DOHH2 (cell line): ENCODE measurements around the gene KRTAP10-12.

Experiments
- EZH2phosphoT487 ChIP-seq: fragments of 200-600 bp; sonication (generic); IDR thresholded peaks from 2 replicates; pipeline ENCODE4 v1.6.1; 2017; ENCODE audit warnings: borderline replicate concordance, mild to moderate bottlenecking, antibody characterized with exemption, low read length, moderate library complexity, mixed read lengths
- TF ChIP-seq, protein P1 (sequence below): fragments of 200-600 bp; sonication (generic); IDR thresholded peaks from one replicate; pipeline ENCODE4 v1.5.1; 2014; ENCODE audit warnings: antibody characterized with exemption, mild to moderate bottlenecking, low read depth, low read length; ENCODE audit not compliant: poor library complexity, severe bottlenecking

DNA sequence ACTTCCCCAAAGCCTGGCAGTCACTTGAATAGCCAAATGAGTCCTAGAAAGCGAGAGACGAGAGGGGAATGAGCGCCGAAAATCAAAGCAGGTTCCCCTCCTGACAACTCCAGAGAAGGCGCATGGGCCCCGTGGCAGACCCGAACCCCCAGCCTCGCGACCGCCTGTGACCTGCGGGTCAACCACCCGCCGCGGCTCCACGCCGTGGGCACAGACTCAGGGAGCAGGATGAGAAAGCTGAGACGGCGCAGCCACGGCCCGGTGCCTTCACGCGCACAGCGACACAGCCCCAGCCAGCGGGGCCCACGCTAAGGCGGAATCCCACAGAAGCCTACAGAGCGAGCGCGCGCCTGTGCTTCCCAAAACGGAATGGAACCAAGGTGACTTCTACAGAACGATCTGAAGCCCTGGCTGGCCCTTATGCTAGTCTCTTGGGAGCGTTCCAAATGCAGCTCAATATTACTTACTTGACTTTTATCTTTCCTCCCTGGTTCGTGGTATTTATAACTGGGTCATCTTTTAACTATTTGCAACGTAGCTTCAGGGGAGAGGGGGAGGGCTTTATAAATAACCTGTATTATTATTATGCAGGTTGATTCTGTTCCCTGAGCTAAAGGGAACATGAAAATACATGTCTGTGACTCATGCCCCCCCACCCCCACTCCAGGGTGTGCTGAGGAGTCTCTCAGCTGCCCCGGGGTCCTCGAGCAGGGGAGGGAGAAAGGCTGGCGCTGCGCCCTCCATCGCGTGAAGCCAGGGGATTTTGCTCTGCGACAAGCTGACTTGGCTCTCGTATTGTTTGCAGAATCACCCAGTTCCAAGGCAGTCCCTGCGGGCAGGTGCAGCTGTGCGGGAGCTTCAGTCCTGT, 12.7 kb downstream of the KRTAP10-12 start:
- TF ChIP-seq, protein P1, sequence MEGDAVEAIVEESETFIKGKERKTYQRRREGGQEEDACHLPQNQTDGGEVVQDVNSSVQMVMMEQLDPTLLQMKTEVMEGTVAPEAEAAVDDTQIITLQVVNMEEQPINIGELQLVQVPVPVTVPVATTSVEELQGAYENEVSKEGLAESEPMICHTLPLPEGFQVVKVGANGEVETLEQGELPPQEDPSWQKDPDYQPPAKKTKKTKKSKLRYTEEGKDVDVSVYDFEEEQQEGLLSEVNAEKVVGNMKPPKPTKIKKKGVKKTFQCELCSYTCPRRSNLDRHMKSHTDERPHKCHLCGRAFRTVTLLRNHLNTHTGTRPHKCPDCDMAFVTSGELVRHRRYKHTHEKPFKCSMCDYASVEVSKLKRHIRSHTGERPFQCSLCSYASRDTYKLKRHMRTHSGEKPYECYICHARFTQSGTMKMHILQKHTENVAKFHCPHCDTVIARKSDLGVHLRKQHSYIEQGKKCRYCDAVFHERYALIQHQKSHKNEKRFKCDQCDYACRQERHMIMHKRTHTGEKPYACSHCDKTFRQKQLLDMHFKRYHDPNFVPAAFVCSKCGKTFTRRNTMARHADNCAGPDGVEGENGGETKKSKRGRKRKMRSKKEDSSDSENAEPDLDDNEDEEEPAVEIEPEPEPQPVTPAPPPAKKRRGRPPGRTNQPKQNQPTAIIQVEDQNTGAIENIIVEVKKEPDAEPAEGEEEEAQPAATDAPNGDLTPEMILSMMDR, result no peak
- no peak for TF ChIP-seq EZH2phosphoT487
